HUES64 (cell line): ENCODE data around the gene KIR3DL3.
"Not testable (repeated sequence)": the region's sequence is repeated elsewhere in the genome, so short reads cannot be mapped to it uniquely, and the experiment has no call there.

ENCODE experiments used
- H3K27ac ChIP-seq: 2 replicates; pipeline ENCODE4 v1.7.0; 2013; ENCODE audit warnings: low read depth, low read length, inconsistent platforms
- H3K27me3 ChIP-seq: 2 replicates; pipeline ENCODE4 v1.6.1; 2013; ENCODE audit warnings: mild to moderate bottlenecking, low read length; ENCODE audit not compliant: insufficient read depth
- H3K36me3 ChIP-seq: 2 replicates; pipeline ENCODE4 v1.6.1; 2013; ENCODE audit warnings: mild to moderate bottlenecking, low read length; ENCODE audit not compliant: insufficient read depth
- H3K4me1 ChIP-seq: 2 replicates; pipeline ENCODE4 v1.6.1; 2013; ENCODE audit warnings: mild to moderate bottlenecking, low read length, moderate library complexity; ENCODE audit not compliant: insufficient read depth
- H3K4me3 ChIP-seq: 2 replicates; pipeline ENCODE4 v1.5.1; 2013; ENCODE audit warnings: mild to moderate bottlenecking, low read length, moderate library complexity
- H3K9ac ChIP-seq: 2 replicates; pipeline ENCODE4 v1.6.1; 2013; ENCODE audit warnings: mild to moderate bottlenecking, low read depth, low read length
- H3K9me3 ChIP-seq: 2 replicates; pipeline ENCODE4 v1.6.1; 2013; ENCODE audit warnings: low read depth, low read length; ENCODE audit not compliant: insufficient read depth
- WGBS: fragments of 150-250, 120-280 bp; methylation state at CpG from one replicate; pipeline ENCODE4 v1.1.7; 2013; ENCODE audit warnings: missing lambda C conversion rate; 5-methylcytosine and 5-hydroxymethylcytosine counted together

The KIR3DL3 gene

GRCh38 chr19:54731191-54731590 lies 6.9 kb downstream of the KIR3DL3 start:
- WGBS: 65% methylated on average over 8 of the region's 8 CpGs
- H3K9ac ChIP-seq: no peak overlapping the region
- no peaks in the 10 kb centered on the region for H3K4me1 ChIP-seq
- H3K36me3 ChIP-seq: no peaks in the 10 kb centered on the region
- peaks cover 81% of the 10 kb centered on the region for H3K9me3 ChIP-seq
- H3K4me3 ChIP-seq: no peak overlapping the region
- no peaks in the 10 kb centered on the region for H3K27me3 ChIP-seq
- no peak overlapping the region for H3K27ac ChIP-seq

- not testable (repeated sequence) for H3K4me1 ChIP-seq, H3K9ac ChIP-seq, H3K36me3 ChIP-seq, H3K27ac ChIP-seq, H3K4me3 ChIP-seq, H3K27me3 ChIP-seq
- WGBS: 87% methylated on average over 16 of the region's 16 CpGs
- H3K9me3 ChIP-seq: peaks cover 56% of the 10 kb centered on the region
Measured at GRCh38 chr19:54738306-54738705, 14.1 kb downstream of the KIR3DL3 start, which contains the start of gene KIR2DL3. TSS of gene KIR2DL3 (plus strand) at chr19:54738513. CDS start at chr19:54738546, 33 bp downstream.

DNA sequence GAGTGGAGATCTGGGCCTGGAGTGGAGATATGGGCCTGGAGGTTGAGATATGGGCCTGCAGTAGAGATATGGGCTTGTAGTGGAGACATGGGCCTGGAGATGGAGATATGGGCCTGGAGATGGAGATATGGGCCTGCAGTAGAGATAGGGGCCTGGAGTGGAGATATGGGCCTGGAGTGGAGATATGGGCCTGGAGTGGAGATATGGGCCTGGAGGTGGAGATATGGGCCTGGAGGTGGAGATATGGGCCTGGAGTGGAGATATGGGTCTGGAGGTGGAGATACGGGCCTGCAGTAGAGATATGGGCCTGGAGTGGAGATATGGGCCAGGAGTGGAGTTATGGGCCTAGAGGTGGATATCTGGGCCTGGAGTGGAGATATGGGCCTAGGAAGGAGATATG lies 14.5 kb downstream of the KIR3DL3 start:
- H3K4me3 ChIP-seq: no peak overlapping the region
- H3K9me3 ChIP-seq: peaks cover 52% of the 10 kb centered on the region
- no peaks in the 10 kb centered on the region for H3K27me3 ChIP-seq
- no peaks in the 10 kb centered on the region for H3K36me3 ChIP-seq
- 88% methylated on average over 1 of the region's 1 CpG for WGBS
- H3K9ac ChIP-seq: no peak overlapping the region
- H3K27ac ChIP-seq: no peak overlapping the region
- H3K4me1 ChIP-seq: no peaks in the 10 kb centered on the region

- no peak overlapping the region for H3K4me3 ChIP-seq
- 66% methylated on average over 13 of the region's 13 CpGs for WGBS
- H3K9me3 ChIP-seq: peaks cover 53% of the 10 kb centered on the region
- H3K27me3 ChIP-seq: no peaks in the 10 kb centered on the region
- H3K9ac ChIP-seq: no peak overlapping the region
- H3K27ac ChIP-seq: no peak overlapping the region
- no peaks in the 10 kb centered on the region for H3K4me1 ChIP-seq
- H3K36me3 ChIP-seq: no peaks in the 10 kb centered on the region
Measured at GRCh38 chr19:54739587-54740497, 15.6 kb downstream of the KIR3DL3 start.

DNA sequence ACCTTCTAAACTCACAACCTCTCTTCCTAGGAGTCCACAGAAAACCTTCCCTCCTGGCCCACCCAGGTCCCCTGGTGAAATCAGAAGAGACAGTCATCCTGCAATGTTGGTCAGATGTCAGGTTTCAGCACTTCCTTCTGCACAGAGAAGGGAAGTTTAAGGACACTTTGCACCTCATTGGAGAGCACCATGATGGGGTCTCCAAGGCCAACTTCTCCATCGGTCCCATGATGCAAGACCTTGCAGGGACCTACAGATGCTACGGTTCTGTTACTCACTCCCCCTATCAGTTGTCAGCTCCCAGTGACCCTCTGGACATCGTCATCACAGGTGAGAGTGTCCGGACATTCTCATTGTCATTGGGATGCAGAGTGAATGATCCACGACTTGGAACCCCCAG lies 17.7 kb downstream of the KIR3DL3 start:
- H3K9ac ChIP-seq, H3K4me1 ChIP-seq, H3K27ac ChIP-seq, H3K27me3 ChIP-seq, H3K4me3 ChIP-seq, H3K36me3 ChIP-seq: not testable (repeated sequence)
- WGBS: 54% methylated on average over 5 of the region's 5 CpGs
- peaks cover 50% of the 10 kb centered on the region for H3K9me3 ChIP-seq

- H3K9me3 ChIP-seq: peaks cover 35% of the 10 kb centered on the region
- WGBS: 65% methylated on average over 5 of the region's 5 CpGs
- not testable (repeated sequence) for H3K27me3 ChIP-seq, H3K4me1 ChIP-seq, H3K4me3 ChIP-seq, H3K36me3 ChIP-seq, H3K9ac ChIP-seq, H3K27ac ChIP-seq
Measured at GRCh38 chr19:54744080-54744479, 19.8 kb downstream of the KIR3DL3 start.

- WGBS: 85% methylated on average over 7 of the region's 9 CpGs
- not testable (repeated sequence) for H3K27me3 ChIP-seq, H3K27ac ChIP-seq, H3K9ac ChIP-seq, H3K4me1 ChIP-seq, H3K36me3 ChIP-seq, H3K4me3 ChIP-seq
- peaks cover 11% of the 10 kb centered on the region; the same call in 1 of the 2 replicates for H3K9me3 ChIP-seq
Measured at GRCh38 chr19:54747614-54748322, 23.5 kb downstream of the KIR3DL3 start.

- WGBS: 51% methylated on average over 6 of the region's 6 CpGs
- not testable (repeated sequence) for H3K9ac ChIP-seq, H3K27ac ChIP-seq, H3K36me3 ChIP-seq, H3K9me3 ChIP-seq, H3K27me3 ChIP-seq, H3K4me1 ChIP-seq, H3K4me3 ChIP-seq
Measured at GRCh38 chr19:54750276-54750675, 26.0 kb downstream of the KIR3DL3 start.

GRCh38 chr19:54756204-54757110 lies 32.2 kb downstream of the KIR3DL3 start:
- H3K4me3 ChIP-seq, H3K9me3 ChIP-seq, H3K27ac ChIP-seq, H3K27me3 ChIP-seq, H3K4me1 ChIP-seq, H3K9ac ChIP-seq, H3K36me3 ChIP-seq: not testable (repeated sequence)
- WGBS: 81% methylated on average over 9 of the region's 12 CpGs

- H3K4me3 ChIP-seq, H3K9ac ChIP-seq, H3K9me3 ChIP-seq, H3K4me1 ChIP-seq, H3K27ac ChIP-seq, H3K27me3 ChIP-seq, H3K36me3 ChIP-seq: not testable (repeated sequence)
- 56% methylated on average over 6 of the region's 6 CpGs for WGBS
Measured at GRCh38 chr19:54758577-54758976, 34.3 kb downstream of the KIR3DL3 start.

DNA sequence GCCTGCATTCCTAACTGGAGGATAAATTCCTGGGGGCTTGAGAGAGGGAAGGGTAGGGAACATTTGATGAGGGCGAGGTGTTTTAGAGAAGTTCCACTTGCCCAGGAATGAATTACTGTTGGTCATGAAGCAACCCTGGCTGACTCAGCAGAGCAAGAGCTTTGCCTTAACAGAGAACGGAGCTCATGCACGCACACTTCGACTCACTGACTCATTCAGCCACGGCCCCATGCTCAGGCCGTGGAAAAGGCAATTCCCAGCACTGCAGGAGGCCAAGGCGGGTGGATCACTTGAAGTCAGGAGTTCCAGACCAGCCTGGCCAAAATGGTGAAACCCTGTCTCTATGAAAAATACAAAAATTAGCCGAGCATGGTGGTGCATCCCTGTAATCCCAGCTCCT lies 40.0 kb downstream of the KIR3DL3 start:
- WGBS: 71% methylated on average over 8 of the region's 8 CpGs
- not testable (repeated sequence) for H3K27ac ChIP-seq, H3K9me3 ChIP-seq, H3K36me3 ChIP-seq, H3K4me3 ChIP-seq, H3K27me3 ChIP-seq, H3K9ac ChIP-seq, H3K4me1 ChIP-seq
